Upper lobe of left lung (tissue), 6 donors: ENCODE results near the gene STIM1. TPM values are rescaled to one million over a fixed set of nuclear protein-coding genes. Genes with fewer than 3 reads are reported as not detected.

Experiments used
- ATAC-seq, 2 donors: fragments of 200-7000 bp; cut with Tn5 transposase; one replicate each; pipeline ENCODE4 v1.9.1; 2022; ENCODE audit warnings: mild to moderate bottlenecking in 2 of 2, moderate library complexity in 2 of 2; ENCODE audit not compliant: low FRiP score in 2 of 2
- DNase-seq, 2 donors: peaks; one replicate each; pipeline ENCODE4 v3.0.0-alpha.2; 2019 to 2020
- H3K27ac ChIP-seq, 4 donors: fragments of 200-600 bp; sonication (generic); one replicate each; pipeline ENCODE4 v1.5.1; 2016 to 2019
- H3K27me3 ChIP-seq, 4 donors: fragments of 200-600 bp; sonication (generic); one replicate each; pipeline ENCODE4 v1.5.1; 2017 to 2019
- H3K36me3 ChIP-seq, 4 donors: fragments of 200-600 bp; sonication (generic); one replicate each; pipeline ENCODE4 v1.5.1; 2016 to 2019
- H3K4me1 ChIP-seq, 4 donors: fragments of 200-600 bp; sonication (generic); one replicate each; pipeline ENCODE4 v1.5.1; 2018 to 2019
- H3K4me3 ChIP-seq, 4 donors: fragments of 200-600 bp; sonication (generic); one replicate each; pipeline ENCODE4 v1.5.1; 2017 to 2019; ENCODE audit warnings: mild to moderate bottlenecking in 2 of 4, moderate library complexity in 1 of 4
- H3K9me3 ChIP-seq, 4 donors: fragments of 200-600 bp; sonication (generic); one replicate each; pipeline ENCODE4 v1.5.1; 2018 to 2019
- EP300 ChIP-seq, 4 donors: sonication (generic); formaldehyde crosslinking; IDR thresholded peaks; one replicate each; pipeline ENCODE4 v1.5.1; 2017; ENCODE audit warnings: antibody characterized with exemption in 4 of 4, control low read depth in 2 of 4
- POLR2A ChIP-seq, 4 donors: fragments of 450-650 bp; IDR thresholded peaks; one replicate each; pipeline ENCODE4 v1.5.1; 2016 to 2017; ENCODE audit warnings: antibody characterized with exemption in 4 of 4, mild to moderate bottlenecking in 2 of 4
- POLR2AphosphoS5 ChIP-seq, 2 donors: sonication (generic); formaldehyde crosslinking; IDR thresholded peaks; one replicate each; pipeline ENCODE4 v1.5.1; 2017; ENCODE audit warnings: antibody characterized with exemption in 2 of 2
- WGBS, 2 donors: methylation state at CpG; one replicate each; pipeline ENCODE4 v1.1.5; 2017 to 2018; 5-methylcytosine and 5-hydroxymethylcytosine counted together
- total RNA-seq, 6 donors: library from RNA; depleted of rRNA in 4 of 6; stranded (reverse); fragments of >200 nt in 4 of 6; gene quantifications; one replicate each; pipeline versions ENCODE4 v1.1.0 to v1.2.1, GENCODE V29; 2016 to 2021
- TF ChIP-seq, protein P1 (sequence below), 6 experiments: fragments of 450-650 bp in 4 of 6; fragments of 200-600 bp in 2 of 6; sonication (generic) in 2 of 6; IDR thresholded peaks; one replicate each; pipeline ENCODE4 v1.5.1; 2016 to 2019; ENCODE audit warnings: antibody characterized with exemption in 6 of 6
- donor health status: DM: no; HTN: no; CAD: no; lungs with moderate emphysema.
- donor health status: DM: no; HTN: yes; CAD: no; lungs with severe emphysema.

Gene STIM1
- total RNA-seq, 6 donors from 2014 or later = 39.7 to 81.8 (median 56.5) TPM

DNA sequence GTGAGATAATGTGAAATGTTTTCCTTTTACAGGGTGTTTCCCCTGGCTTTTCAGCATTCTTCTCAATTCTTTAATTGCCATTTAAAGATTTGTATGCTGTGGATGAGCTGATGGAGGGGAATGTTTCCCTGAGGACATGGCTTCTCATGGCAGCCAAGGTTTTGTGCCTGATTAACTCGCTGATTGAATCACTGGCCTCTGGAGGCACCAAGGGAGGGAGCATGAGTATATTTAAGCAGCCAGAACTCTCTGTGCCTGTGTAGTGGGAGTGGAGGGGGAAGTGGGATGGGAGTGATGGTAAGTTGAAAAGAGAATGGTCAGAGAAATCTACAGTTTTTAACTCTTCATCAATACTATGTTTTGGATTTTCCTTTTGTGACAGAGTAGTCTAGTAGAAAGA, 88.7 kb downstream of the STIM1 start:
- Histone ChIP-seq H3K4me1 (peaks cover 41 to 58% (median 45%) of the 10 kb centered on the region in 4 donors), H3K27me3 (no peaks in the 10 kb centered on the region), H3K4me3 (no peak overlapping the region), H3K27ac (peak overlapping the region in 1 of 4 donors; percentile 24), H3K9me3 (no peaks in the 10 kb centered on the region), H3K36me3 (no peaks in the 10 kb centered on the region)
- 67 to 76% methylated on average over 1 of the region's 1 CpG for WGBS, 2 donors
- no peak for DNase-seq
- TF ChIP-seq POLR2A (IDR thresholded peaks at IDR 0.05) (no peak), POLR2AphosphoS5 (IDR thresholded peaks at IDR 0.05) (no peak), EP300 (IDR thresholded peaks at IDR 0.05) (no peak)
- TF ChIP-seq, protein P1, sequence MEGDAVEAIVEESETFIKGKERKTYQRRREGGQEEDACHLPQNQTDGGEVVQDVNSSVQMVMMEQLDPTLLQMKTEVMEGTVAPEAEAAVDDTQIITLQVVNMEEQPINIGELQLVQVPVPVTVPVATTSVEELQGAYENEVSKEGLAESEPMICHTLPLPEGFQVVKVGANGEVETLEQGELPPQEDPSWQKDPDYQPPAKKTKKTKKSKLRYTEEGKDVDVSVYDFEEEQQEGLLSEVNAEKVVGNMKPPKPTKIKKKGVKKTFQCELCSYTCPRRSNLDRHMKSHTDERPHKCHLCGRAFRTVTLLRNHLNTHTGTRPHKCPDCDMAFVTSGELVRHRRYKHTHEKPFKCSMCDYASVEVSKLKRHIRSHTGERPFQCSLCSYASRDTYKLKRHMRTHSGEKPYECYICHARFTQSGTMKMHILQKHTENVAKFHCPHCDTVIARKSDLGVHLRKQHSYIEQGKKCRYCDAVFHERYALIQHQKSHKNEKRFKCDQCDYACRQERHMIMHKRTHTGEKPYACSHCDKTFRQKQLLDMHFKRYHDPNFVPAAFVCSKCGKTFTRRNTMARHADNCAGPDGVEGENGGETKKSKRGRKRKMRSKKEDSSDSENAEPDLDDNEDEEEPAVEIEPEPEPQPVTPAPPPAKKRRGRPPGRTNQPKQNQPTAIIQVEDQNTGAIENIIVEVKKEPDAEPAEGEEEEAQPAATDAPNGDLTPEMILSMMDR (IDR thresholded peaks at IDR 0.05) = no peak
- ATAC-seq = peak in 1 of 2 donors; percentile 79

- WGBS, 2 donors = 28 to 38% methylated on average over 2 of the region's 2 CpGs
- DNase-seq (no peak), ATAC-seq (peak in 1 of 2 donors; percentile 3)
- no peaks in the 10 kb centered on the region for H3K36me3 ChIP-seq
- H3K4me1 ChIP-seq = peaks cover 41 to 61% (median 55%) of the 10 kb centered on the region in 4 donors
- no peaks in the 10 kb centered on the region for H3K27me3 ChIP-seq
- H3K4me3 ChIP-seq = no peak overlapping the region
- peak overlapping the region; percentile 57 to 79 (median 76) for H3K27ac ChIP-seq
- H3K9me3 ChIP-seq = no peaks in the 10 kb centered on the region
- TF ChIP-seq, protein P1 (IDR thresholded peaks at IDR 0.05) = no peak
- TF ChIP-seq POLR2A (IDR thresholded peaks at IDR 0.05) (no peak), POLR2AphosphoS5 (IDR thresholded peaks at IDR 0.05) (no peak)
These were observed 91.1 kb downstream of the STIM1 start for GRCh38 chr11:3946455-3947017.

DNA sequence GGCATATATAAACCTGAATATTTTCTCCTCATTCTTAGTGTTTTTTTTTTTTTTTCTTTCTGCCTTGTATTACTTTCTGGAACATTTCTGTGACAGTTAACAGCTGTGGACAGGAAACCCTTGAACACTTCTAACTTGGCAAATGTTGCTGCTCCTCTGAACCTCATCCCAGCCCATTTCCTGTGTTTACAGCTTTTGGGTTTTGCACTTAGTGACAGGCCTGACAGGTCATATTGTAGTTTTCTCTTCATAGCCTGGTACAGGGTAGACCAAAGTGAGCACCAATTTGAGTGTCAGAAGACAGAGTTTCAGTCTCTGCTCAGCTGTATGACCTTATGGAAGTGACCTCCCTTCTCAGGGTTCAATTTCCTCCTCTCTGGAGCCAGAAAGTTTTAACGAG, 91.6 kb downstream of the STIM1 start:
- H3K4me3 ChIP-seq = no peak overlapping the region
- no peaks in the 10 kb centered on the region for H3K27me3 ChIP-seq
- TF ChIP-seq EP300 (IDR thresholded peaks at IDR 0.05) (no peak), POLR2AphosphoS5 (IDR thresholded peaks at IDR 0.05) (peak in 1 of 2 donors; percentile 60), POLR2A (IDR thresholded peaks at IDR 0.05) (peak in 1 of 4 donors; percentile 36)
- TF ChIP-seq, protein P1 (IDR thresholded peaks at IDR 0.05) = no peak
- peak overlapping the region; percentile 66 to 79 (median 76) for H3K27ac ChIP-seq
- peaks cover 39 to 62% (median 55%) of the 10 kb centered on the region in 4 donors for H3K4me1 ChIP-seq
- ATAC-seq (peak; percentile 53 to 65), DNase-seq (peak in 1 of 2 donors; percentile 31)
- no peaks in the 10 kb centered on the region for H3K36me3 ChIP-seq
- H3K9me3 ChIP-seq = no peaks in the 10 kb centered on the region
- WGBS, 2 donors = 5 to 18% methylated on average over 1 of the region's 1 CpG

DNA sequence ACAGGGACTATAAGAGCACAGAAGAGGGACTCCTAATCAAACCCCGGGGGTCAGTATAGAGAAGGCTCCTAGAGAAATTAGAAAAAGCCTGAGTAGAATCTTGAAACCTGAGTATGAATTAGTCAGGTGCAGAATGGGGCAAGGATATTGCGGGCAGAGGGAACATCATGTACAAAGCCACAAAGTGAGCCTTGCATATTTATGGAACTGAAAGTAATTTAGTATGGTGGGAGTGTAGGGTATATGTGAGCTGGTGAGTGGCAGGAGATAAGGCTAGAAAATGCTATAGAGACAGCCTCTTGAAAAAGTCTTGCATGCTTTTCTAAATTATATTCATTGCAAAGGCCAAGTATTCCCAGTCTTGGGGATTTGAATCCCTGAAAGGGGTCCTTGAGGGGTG, 93.7 kb downstream of the STIM1 start:
- TF ChIP-seq POLR2AphosphoS5 (IDR thresholded peaks at IDR 0.05) (no peak), POLR2A (IDR thresholded peaks at IDR 0.05) (no peak), EP300 (IDR thresholded peaks at IDR 0.05) (peak in 1 of 4 donors; percentile 18)
- TF ChIP-seq, protein P1 (IDR thresholded peaks at IDR 0.05) = no peak
- H3K4me3 ChIP-seq = no peak overlapping the region
- H3K36me3 ChIP-seq = no peaks in the 10 kb centered on the region
- 73 to 75% methylated on average over 2 of the region's 2 CpGs for WGBS, 2 donors
- H3K9me3 ChIP-seq = no peaks in the 10 kb centered on the region
- DNase-seq = no peak
- no peak for ATAC-seq
- H3K4me1 ChIP-seq = peaks cover 25 to 44% (median 38%) of the 10 kb centered on the region in 4 donors
- no peaks in the 10 kb centered on the region for H3K27me3 ChIP-seq
- H3K27ac ChIP-seq = peak overlapping the region in 1 of 4 donors; percentile 78
